GM15510 (cell line): ENCODE results near the gene IFT74.

Experiments used
- POLR2A ChIP-seq: IDR thresholded peaks from 3 replicates; pipeline ENCODE4 v1.6.1; 2011; ENCODE audit warnings: borderline replicate concordance; ENCODE audit not compliant: insufficient read length; ENCODE audit errors: extremely low read depth

Gene IFT74

DNA sequence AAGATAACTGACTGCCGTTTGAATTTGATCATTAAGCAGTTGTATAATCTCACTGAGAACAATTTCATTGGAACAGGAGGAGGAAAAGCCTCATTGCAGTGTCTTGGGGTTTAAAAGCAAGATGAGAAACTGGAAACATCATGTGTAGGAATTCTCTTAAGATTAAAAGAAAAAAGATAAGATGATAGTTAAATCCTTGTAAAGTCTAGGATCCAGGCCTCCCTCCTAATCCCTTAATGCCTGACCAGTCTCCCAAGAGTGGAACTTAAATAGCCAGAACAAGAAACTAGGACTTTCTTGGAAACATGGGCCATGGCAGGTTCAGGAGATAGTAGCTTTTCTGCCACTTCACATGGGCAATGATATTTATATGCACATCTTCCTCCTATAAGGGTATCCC is 86.3 kb downstream of the IFT74 start:
- no peak for TF ChIP-seq POLR2A

DNA sequence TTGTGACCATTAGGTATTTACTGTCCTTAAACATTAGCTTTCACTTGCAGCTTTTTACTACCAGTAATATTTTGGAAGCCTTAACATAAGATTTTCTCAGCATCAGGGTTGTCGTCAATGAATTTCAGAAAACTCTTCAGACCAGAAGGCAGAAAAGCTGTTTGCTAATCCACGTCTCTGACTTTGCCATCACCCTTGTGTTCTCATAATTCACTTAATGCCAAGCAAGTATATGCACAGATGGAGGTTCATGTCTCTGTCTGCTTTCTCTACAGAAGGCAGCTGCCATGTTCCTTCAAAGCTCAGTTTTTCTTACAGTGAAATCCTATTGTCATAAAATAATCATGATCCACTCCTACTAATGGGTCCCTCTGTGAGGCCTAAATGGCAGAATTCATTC is 87.0 kb downstream of the IFT74 start:
- no peak for TF ChIP-seq POLR2A

DNA sequence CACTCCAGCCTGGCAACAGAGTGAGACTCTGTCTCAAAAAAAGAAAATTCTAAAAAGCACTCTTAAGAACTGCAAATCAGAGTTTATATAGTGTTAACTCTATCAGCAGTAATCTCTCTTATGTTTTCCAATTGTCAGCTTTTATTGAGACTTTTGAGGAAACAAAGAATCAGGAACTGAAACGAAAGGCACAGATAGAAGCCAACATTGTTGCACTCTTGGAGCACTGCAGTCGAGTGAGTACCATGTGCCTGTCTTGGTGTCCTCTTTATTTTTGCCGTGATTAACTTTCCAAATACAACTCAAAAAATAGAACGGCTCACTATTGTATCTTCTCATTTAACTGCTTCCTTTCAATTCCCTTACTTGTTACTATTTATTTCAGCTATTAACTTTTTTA is 90.9 kb downstream of the IFT74 start:
- no peak for TF ChIP-seq POLR2A

DNA sequence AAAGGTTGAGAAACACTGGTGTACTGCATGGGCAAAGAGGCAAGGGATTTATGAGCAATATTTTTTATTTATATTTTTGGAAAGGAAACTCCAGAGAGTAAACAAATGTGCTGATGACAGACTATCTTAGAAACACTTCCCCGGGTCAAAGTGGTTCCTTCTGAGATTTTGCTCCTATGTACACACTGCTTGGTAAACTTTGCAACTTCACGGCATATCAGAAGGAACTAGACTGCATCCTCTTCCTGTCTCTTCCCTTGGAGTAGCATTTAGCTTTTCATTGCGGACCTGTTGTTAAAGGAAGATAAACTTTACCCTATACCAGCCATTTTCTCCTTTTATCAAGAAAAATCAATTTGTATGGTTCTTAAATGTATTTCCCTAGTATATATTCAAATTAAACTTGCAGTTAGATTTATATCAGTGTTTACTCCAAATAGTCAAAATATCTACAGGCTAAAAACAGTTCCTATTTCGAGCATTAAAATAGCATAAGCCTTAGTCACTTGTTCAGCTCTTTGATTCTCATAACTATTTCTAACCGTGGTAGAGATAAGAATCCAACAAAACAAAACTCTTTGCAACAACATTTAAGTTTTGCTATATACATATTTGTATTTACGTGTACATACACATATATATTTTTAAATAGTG is 97.3 kb downstream of the IFT74 start:
- no peak for TF ChIP-seq POLR2A

DNA sequence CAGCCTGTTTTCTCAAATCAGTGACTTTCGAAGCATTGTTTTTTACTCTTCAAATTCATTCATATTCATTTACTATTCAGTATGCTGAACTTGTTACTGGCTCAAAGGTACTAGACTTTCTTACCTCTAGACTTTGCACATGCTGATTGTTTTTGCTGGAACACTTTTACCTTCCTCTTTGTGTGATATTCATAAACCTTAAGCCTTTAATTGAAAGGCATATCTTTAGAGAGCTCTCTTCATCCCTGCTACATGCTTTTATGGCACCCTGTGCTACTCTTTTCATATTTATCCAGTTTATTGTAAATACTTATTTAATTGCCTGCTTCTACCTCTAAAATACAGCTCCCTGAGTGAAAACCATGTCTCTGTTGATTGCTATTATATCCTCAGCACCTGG is 97.9 kb downstream of the IFT74 start:
- TF ChIP-seq POLR2A, result no peak

DNA sequence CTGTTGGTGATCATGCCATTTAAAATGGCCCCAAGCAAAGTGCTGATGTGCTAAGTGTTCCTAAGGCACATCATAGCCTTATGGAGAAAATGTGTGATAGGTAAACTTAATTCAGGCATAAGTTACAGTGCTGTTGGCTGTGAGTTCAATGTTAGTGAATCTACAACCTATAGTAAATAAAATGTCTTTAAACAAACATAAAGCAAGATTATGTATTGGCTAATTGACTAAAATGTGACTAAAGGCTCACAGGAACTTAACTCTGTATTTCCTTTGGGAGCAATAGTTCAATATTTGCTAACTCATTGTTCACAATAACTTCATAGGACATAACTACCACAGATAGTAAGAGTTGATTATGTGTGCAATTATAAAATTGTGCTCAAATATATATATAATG is 98.6 kb downstream of the IFT74 start:
- TF ChIP-seq POLR2A, result no peak

DNA sequence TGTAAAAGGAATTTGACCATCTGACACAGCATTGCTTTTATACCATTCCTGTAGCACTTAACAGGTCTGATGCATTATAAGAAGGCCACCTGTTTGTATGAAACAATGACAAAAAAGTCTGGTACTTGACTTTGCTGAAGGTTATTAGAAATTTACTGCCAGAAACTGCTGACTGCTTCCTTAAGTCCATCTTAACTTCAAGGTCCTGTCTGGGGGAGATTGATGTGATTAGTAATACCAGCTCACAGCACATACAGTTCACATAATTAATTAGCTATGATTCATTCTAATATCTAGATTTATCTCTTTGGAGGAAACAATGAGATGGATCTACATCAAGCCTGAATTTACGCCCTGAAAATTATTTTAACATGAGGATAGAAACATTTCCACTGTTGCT is 103.2 kb downstream of the IFT74 start:
- TF ChIP-seq POLR2A, result no peak

DNA sequence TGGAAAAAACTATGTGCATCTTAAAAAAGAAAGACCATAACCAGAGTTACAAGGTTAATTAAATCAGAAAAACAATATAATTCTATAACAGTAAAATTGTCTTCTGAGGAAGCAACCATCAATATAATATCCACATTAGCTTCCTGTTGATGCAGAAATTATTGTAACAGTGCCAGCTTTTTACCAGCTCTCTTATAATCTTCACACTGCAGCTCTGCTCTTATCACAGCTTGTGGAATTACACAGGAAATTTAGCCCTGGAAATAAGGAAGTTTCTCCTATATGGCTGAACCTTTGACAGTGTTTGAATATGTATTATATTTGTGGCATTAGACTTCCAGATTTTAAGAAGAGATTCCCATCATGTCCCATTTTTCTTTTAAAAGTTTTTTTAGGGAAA is 103.7 kb downstream of the IFT74 start:
- no peak for TF ChIP-seq POLR2A

DNA sequence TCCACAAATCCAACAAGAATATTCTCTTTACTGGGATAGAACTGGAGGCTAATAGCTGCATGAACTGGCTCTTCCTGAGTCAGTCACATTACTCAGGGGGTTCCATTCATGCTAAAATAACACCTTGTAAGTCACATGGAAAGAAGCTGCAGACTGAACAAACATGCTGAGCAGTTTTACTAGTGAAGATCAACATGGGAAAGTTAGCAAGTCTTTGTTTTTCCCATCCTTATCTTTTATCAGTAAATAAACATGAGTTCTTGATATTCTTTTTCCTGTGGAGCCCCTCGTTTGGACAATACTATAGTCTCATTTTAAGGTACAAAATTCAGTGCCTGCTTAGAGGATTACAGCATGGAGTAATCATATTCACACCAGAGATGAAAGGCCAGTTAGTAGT is 109.1 kb downstream of the IFT74 start:
- TF ChIP-seq POLR2A, result no peak

DNA sequence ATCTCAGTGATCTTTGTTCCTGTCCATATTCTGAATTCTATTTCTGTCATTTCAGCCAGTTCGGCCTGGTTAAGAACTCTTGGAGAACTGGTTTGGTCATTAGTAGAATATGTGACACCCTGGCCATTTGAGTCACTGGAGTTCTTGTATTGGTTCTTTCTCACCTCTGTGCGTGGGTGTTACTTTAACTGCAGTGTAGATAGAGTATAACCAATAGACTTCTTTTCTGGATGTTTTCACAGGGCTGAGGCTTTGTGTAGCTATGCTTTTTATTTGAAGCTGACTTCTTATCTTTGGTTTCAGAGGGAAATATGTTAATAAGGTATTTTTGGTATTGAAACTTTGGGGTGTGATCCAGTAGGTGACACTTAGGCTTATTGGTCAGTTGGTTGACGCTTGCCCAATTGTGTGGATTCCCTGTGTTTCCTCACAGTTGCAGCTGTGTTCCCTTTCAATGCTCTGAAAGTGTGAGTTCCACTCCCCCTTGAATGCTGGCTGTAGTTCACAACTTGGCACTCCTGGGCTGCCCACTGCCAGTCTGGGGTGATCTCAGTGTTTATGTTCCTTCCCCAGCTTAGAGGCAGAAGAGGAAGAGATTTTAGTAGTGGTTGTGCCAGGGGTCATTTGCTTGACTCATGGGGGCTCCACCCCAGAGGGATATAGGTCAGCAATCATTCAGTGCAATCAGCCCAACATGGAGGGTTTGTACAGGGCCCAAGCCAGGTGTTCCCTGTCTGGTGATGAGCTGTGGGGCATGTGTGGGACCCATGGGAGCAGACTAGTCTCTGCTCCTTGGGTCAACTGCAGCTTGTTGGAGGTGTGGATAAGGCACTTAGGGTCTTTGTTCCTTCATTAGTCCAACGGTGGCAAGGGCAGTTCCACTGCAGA is 117.9 kb downstream of the IFT74 start:
- TF ChIP-seq POLR2A, result no peak

DNA sequence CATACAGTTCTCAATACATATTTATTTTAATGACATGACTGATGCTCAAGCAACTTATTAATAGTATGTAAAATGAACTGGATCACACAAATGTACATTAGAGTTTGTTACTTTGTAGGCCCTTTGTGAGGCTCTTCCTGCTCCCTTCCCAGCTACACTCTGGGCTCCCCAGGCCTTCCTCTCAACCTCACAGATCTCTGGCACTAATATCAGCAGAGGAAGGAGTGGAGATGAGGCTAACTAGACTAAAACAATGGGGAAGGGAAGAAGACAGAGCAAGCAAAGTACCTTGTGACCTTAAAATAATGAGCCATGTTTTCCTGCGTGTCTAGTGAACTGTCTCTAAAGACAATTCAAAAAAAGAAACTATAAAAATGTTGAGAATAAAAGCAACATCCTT is 122.5 kb downstream of the IFT74 start:
- TF ChIP-seq POLR2A, result no peak

DNA sequence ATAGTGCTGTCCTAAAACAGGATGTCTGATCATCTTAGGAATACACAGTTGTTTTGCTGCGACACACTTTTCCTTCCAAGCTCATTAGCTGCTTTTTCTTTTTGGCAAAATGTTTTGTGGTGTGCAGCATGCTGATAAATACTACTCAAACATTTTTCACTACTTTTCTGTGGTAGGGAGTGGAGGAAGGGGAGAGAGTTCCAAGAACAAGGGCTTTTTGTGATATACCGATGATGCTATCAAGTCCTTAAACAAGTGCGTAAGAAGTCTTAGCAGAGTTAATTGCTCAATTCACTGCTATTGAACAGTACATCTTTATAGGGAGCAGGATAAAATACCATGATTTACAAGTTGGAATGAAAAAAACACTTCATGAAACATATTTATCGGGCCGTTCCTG is 129.2 kb downstream of the IFT74 start:
- no peak for TF ChIP-seq POLR2A

DNA sequence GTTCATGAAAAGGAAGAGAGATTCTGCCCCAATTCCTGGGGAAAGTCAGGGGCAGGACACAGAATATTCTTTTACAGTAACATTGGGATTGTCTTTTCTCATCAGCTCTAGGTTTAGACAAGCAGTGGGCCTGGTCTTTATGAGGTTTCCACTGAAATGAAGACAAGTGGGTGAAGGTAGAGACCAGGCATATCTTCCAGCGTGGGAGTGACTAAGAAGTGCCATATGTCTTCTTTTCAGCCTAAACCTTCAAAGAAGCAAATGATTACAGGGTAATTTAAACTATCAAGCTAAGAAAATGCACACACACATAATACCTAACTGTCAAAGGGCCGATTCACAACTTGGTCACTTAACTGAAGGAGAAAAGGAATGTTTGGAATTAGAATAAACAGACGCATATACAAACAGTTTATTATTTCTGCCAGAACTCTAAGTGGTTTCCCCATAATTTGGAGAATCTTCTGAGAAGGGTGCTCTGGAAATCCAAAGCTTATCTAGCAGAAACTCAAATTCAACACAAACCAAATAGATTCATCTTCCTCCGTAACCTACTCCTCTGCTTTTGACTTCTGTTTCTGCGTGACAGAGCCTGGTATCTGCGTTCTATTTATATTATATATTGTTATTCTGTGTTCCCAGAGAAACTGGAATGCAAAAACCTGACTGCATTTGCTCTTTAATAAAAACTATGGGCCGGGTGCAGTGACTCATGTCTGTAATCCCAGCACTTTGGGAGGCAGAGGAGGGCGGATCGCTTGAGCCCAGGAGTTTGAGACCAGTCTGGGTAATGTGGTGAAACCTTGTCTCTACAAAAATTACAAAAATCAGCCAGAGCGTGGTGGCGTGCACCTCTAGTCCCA is 130.8 kb downstream of the IFT74 start:
- TF ChIP-seq POLR2A, result no peak

DNA sequence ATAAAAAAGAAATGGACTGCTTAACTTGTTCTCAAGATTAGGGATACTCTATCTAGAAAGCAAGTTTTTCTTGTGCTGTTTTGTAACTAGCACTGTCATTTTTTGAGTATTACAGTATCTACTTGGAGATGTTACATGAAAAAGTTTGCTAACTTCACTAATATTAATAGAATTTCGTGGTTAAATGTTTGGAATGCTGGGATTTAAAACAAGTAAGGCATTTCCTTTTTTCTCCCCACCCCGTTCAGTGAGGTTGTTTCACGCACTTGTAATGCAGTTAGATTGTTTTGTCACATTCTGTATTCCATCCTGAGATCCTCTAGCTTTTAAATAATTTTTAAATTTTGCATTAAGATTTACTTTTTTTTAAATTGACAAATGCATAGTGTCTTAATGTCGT is 132.8 kb downstream of the IFT74 start:
- TF ChIP-seq POLR2A, result no peak

DNA sequence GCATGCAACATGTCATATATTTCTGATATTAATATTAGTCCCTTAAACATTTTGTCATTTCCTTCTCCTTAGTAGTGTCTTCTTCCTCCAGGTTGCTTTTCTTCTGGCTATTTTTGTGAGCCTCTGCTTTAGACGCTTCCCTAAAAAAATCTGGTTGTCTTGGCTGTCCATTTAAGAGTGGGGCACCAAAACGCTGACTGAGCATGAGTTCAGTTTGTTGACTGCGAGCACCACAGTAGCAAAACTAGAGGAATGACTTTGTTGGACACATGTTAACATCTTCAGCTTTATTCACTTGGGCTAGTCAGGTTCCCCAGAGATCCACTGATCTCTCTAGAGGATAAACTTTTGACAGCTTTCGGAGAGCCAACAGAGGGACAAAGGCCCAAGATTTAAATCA is 133.5 kb downstream of the IFT74 start:
- TF ChIP-seq POLR2A, result no peak

DNA sequence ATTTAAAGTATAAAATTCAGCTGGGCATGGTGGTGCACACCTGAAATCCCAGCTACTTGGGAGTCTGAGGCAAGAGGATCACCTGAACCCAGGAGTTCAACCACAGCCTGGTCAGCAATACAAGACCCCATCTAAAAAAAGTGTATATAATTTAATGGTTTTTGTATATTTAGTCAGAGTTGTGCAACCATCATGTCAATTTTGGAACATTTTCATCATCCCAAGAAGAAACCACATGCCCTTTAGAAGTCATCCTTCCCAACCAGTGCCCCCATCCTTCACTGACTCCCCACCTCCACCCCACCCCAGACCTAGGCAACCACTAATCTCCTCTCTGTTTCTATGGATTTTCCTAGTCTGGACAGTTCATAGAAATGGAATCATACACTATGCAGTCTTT is 134.0 kb downstream of the IFT74 start:
- TF ChIP-seq POLR2A, result no peak

DNA sequence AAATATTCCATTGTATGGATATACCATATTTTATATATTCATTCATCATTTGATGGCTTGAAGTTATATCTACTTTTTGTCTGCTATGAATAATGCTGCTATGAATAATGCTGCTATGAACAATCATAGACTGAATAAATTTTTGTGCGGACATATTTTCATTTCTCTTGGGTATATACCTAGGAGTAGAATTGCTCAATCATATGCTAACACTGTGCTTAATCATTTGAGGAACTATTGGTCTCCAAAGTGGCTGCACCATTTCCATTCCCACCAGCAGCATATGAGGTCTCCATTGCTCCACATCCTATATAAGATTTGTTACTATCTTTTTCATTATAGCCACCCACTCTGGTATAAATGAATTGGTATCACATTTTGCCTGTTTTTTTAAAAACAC is 134.5 kb downstream of the IFT74 start:
- TF ChIP-seq POLR2A, result no peak
